Pulmonary artery endothelial cell (primary cell): Measurements from ENCODE around the gene CCNB1IP1. TPM values are rescaled to one million over a fixed set of nuclear protein-coding genes. Genes with fewer than 3 reads are reported as not detected.
"Not testable (repeated sequence)": the region's sequence is repeated elsewhere in the genome, so short reads cannot be mapped to it uniquely, and the experiment has no call there.

Experiments
- DNase-seq: peaks from one replicate; pipeline ENCODE4 v3.0.0-alpha.2; 2011; ENCODE audit warnings: low read depth, low spot score
- total RNA-seq: library from RNA; depleted of rRNA; stranded (reverse); fragments of >200 nt; gene quantifications from 2 replicates; pipeline ENCODE4 v1.2.3, GENCODE V29; 2014

CCNB1IP1 gene
- total RNA-seq, 1 donor from 2014 or later: 49.1 TPM

GRCh38 chr14:20332431-20332787 lies 670 bp downstream of the CCNB1IP1 start:
- DNase-seq: no peak

GRCh38 chr14:20331053-20331613 lies 1.9 kb downstream of the CCNB1IP1 start:
- no peak for DNase-seq

GRCh38 chr14:20329355-20329754 lies 3.7 kb downstream of the CCNB1IP1 start:
- no peak for DNase-seq

GRCh38 chr14:20328705-20329104 lies 4.4 kb downstream of the CCNB1IP1 start:
- DNase-seq: no peak

- DNase-seq: no peak
Observed at GRCh38 chr14:20327005-20327869, 5.8 kb downstream of the CCNB1IP1 start.

- DNase-seq: no peak
Observed at GRCh38 chr14:20317720-20318119, 15.4 kb downstream of the CCNB1IP1 start.

- no peak for DNase-seq
Observed at GRCh38 chr14:20314026-20314425, 19.1 kb downstream of the CCNB1IP1 start.

- no peak for DNase-seq
Observed at GRCh38 chr14:20306079-20306423, 27.0 kb downstream of the CCNB1IP1 start.

- DNase-seq: peak; percentile 69
Observed at GRCh38 chr14:20305265-20306078, 27.6 kb downstream of the CCNB1IP1 start, which contains the start of gene TTC5. Gene TTC5 (minus strand): TSS chr14:20305951. CDS start chr14:20305937, 14 bp downstream.

GRCh38 chr14:20302042-20302755 lies 30.9 kb downstream of the CCNB1IP1 start:
- no peak for DNase-seq

GRCh38 chr14:20295067-20295466 lies 38.0 kb downstream of the CCNB1IP1 start:
- DNase-seq: no peak

- no peak for DNase-seq
Observed at GRCh38 chr14:20294636-20295035, 38.4 kb downstream of the CCNB1IP1 start.

GRCh38 chr14:20281998-20282397 lies 51.1 kb downstream of the CCNB1IP1 start:
- DNase-seq: not testable (repeated sequence)

- not testable (repeated sequence) for DNase-seq
Observed at GRCh38 chr14:20280265-20280664, 52.8 kb downstream of the CCNB1IP1 start.

GRCh38 chr14:20278414-20278813 lies 54.7 kb downstream of the CCNB1IP1 start:
- no peak for DNase-seq

- no peak for DNase-seq
Observed at GRCh38 chr14:20277409-20277808, 55.7 kb downstream of the CCNB1IP1 start.

GRCh38 chr14:20274062-20274461 lies 59.0 kb downstream of the CCNB1IP1 start:
- no peak for DNase-seq

- DNase-seq: not testable (repeated sequence)
Observed at GRCh38 chr14:20264361-20264760, 68.7 kb downstream of the CCNB1IP1 start.

- no peak for DNase-seq
Observed at GRCh38 chr14:20262642-20263128, 70.4 kb downstream of the CCNB1IP1 start.
